ENCODE results near the gene COL24A1.
"Not testable (repeated sequence)": the region's sequence is repeated elsewhere in the genome, so short reads cannot be mapped to it uniquely, and the experiment has no call there.

COL24A1 gene

DNA sequence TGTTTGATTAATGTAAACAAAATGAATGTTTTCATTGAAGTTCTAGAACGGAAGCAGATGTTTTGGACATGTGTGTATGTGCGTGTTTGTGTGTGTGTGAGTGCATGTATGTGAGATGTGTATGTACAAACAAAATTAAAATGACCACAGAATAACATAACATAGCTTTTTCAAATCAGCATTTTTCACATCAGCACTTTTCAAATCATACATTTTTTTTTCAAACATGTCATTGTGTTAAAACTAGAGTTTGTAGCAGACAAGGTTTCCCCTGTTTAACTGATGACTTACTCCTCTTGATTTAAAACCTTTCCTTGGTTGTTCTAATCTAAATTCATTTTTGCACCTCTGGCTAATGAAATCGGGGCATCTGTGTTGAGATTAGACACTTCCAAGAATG lies 412.8 kb downstream of the COL24A1 start:
- no peak overlapping the region for H3K4me3 ChIP-seq (ENCODE audit: low read length)
- H3K9me3 ChIP-seq (ENCODE audit: control insufficient read depth, insufficient read depth, low read length) = no peaks in the 10 kb centered on the region
- no peaks in the 10 kb centered on the region for H3K79me2 ChIP-seq (ENCODE audit: control insufficient read depth, low read length)
- H4K20me1 ChIP-seq (ENCODE audit: control insufficient read depth, insufficient read depth, low read depth, low read length) = no peaks in the 10 kb centered on the region
- no peaks in the 10 kb centered on the region for H3F3A ChIP-seq (ENCODE audit: control insufficient read depth, insufficient read depth)
- no peak overlapping the region for H3K4me2 ChIP-seq (ENCODE audit: low read length)
- no peaks in the 10 kb centered on the region for H3K9me2 ChIP-seq (replicated peaks; ENCODE audit: control insufficient read depth, low read length)
- no peaks in the 10 kb centered on the region for H3K36me3 ChIP-seq (ENCODE audit: control insufficient read depth, low read length)
- TF ChIP-seq EZH2phosphoT487 (IDR thresholded peaks at IDR 0.05; ENCODE audit: borderline replicate concordance, low read length) = no peak
- TF ChIP-seq, protein P1, sequence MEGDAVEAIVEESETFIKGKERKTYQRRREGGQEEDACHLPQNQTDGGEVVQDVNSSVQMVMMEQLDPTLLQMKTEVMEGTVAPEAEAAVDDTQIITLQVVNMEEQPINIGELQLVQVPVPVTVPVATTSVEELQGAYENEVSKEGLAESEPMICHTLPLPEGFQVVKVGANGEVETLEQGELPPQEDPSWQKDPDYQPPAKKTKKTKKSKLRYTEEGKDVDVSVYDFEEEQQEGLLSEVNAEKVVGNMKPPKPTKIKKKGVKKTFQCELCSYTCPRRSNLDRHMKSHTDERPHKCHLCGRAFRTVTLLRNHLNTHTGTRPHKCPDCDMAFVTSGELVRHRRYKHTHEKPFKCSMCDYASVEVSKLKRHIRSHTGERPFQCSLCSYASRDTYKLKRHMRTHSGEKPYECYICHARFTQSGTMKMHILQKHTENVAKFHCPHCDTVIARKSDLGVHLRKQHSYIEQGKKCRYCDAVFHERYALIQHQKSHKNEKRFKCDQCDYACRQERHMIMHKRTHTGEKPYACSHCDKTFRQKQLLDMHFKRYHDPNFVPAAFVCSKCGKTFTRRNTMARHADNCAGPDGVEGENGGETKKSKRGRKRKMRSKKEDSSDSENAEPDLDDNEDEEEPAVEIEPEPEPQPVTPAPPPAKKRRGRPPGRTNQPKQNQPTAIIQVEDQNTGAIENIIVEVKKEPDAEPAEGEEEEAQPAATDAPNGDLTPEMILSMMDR (IDR thresholded peaks at IDR 0.05; ENCODE audit: low read depth, low read length, poor library complexity, severe bottlenecking) = no peak
- no peak overlapping the region for H3K27ac ChIP-seq (ENCODE audit: low read depth, low read length)
- H3K4me1 ChIP-seq (ENCODE audit: control insufficient read depth, low read length) = no peaks in the 10 kb centered on the region
- H3K27me3 ChIP-seq (ENCODE audit: control insufficient read depth, low read length) = no peaks in the 10 kb centered on the region

DNA sequence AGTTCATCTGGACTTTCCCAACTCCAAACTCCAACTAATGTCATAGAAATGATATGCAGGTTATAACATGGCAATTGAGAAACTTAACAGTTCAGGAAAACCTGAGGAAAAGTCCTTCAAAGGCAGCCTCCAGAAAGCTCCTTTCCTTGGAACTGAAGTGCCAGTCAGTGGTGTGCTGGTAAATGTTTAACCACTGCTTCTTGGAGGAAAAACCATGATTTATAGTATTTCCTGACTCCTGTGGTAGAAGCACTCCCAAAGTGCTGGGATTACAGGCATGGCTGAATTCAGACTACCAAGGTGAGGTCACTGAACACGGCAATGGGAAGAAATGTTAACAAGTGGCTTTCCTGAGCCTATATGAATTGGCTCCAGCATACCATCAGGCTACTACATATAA lies 421.6 kb downstream of the COL24A1 start:
- H3K27me3 ChIP-seq (ENCODE audit: control insufficient read depth, low read length) = peaks cover 3% of the 10 kb centered on the region; the same call in 1 of the 2 replicates
- no peak for TF ChIP-seq EZH2phosphoT487 (IDR thresholded peaks at IDR 0.05; ENCODE audit: borderline replicate concordance, low read length)
- TF ChIP-seq, protein P1 (IDR thresholded peaks at IDR 0.05; ENCODE audit: low read depth, low read length, poor library complexity, severe bottlenecking) = no peak
- H3K9me2 ChIP-seq (replicated peaks; ENCODE audit: control insufficient read depth, low read length) = no peaks in the 10 kb centered on the region

DNA sequence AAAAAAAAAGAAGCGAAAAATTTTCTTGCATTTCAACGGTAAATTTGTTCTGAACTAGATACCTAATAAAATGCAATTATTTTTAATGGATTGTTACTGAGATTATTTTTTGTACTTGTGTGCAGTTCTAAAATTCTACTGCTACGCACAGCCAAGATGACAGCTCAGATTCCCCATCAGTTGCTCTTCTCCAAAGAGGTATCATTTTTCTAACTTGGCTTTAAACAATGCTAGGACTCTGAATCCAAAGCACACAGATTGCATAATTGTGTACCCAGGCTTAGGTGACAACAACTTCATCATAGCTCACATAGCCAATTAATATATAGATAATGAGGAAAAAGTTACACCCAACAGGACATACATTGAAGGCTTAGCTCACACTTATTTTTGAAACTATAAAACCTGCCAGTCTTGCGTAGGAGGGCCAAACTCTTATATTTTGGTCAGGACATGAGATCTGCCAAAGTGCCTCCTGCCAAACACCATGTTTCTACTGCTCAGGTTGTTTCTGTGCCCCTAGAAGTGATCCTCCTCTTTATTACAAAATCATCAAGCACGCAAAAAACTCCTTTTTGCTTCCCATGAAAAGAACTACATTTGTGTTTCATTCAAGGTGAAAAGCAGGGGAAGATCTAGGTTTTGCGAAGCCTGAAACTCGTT lies 437.8 kb downstream of the COL24A1 start:
- Histone ChIP-seq H3K36me3 (ENCODE audit: control insufficient read depth, low read length) (no peaks in the 10 kb centered on the region), H3K9me3 (ENCODE audit: control insufficient read depth, insufficient read depth, low read length) (peaks cover 5% of the 10 kb centered on the region; the same call in 1 of the 2 replicates), H3K4me2 (ENCODE audit: low read length) (no peak overlapping the region), H3K27ac (ENCODE audit: low read depth, low read length) (no peak overlapping the region), H3F3A (ENCODE audit: control insufficient read depth, insufficient read depth) (no peaks in the 10 kb centered on the region), H3K79me2 (ENCODE audit: control insufficient read depth, low read length) (no peaks in the 10 kb centered on the region), H3K4me1 (ENCODE audit: control insufficient read depth, low read length) (no peaks in the 10 kb centered on the region), H3K27me3 (ENCODE audit: control insufficient read depth, low read length) (no peaks in the 10 kb centered on the region), H4K20me1 (ENCODE audit: control insufficient read depth, insufficient read depth, low read depth, low read length) (no peaks in the 10 kb centered on the region), H3K4me3 (ENCODE audit: low read length) (no peak overlapping the region), H3K9me2 (replicated peaks; ENCODE audit: control insufficient read depth, low read length) (no peaks in the 10 kb centered on the region)
- TF ChIP-seq, protein P1 (IDR thresholded peaks at IDR 0.05; ENCODE audit: low read depth, low read length, poor library complexity, severe bottlenecking) = no peak
- TF ChIP-seq EZH2phosphoT487 (IDR thresholded peaks at IDR 0.05; ENCODE audit: borderline replicate concordance, low read length) = no peak

More for the DNA sequence above, 421.6 kb downstream of the COL24A1 start:
- Histone ChIP-seq H3K4me3 (ENCODE audit: low read length) (no peak overlapping the region), H3K36me3 (ENCODE audit: control insufficient read depth, low read length) (no peaks in the 10 kb centered on the region), H3K9me3 (ENCODE audit: control insufficient read depth, insufficient read depth, low read length) (no peaks in the 10 kb centered on the region), H3K4me2 (ENCODE audit: low read length) (no peak overlapping the region), H3F3A (ENCODE audit: control insufficient read depth, insufficient read depth) (no peaks in the 10 kb centered on the region), H3K4me1 (ENCODE audit: control insufficient read depth, low read length) (no peaks in the 10 kb centered on the region), H3K27ac (ENCODE audit: low read depth, low read length) (no peak overlapping the region), H4K20me1 (ENCODE audit: control insufficient read depth, insufficient read depth, low read depth, low read length) (no peaks in the 10 kb centered on the region), H3K79me2 (ENCODE audit: control insufficient read depth, low read length) (no peaks in the 10 kb centered on the region)

DNA sequence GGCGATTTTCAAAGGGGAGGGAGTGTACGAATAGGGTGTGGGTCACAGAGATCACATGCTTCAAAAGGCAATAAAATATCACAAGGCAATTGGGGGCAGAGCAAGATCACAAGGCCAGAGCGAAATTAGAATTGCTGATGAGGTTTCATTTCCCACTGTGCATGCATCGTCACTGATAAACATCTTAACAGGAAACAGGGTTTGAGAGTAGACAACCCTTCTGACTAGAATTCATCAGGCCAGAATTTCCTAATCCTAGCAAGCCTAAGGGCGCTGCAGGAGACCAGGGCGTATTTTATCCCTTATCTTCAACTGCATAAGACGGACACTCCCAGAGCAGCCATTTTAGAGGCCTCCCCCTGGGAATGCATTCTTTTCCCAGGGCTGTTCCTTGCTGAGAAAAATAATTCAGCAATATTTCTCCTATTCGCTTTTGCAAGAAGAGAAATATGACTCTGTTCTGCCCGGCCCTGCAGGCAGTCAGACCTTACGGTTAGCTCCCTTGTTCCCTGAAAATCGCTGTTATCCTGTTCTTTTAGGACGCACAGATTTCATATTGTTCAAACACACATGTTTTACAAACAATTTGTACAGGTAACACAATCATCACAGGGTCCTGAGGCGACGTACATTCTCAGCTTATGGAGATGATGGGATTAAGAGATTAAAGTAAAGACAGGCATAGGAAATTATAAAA lies 442.0 kb downstream of the COL24A1 start:
- H3K36me3 ChIP-seq (ENCODE audit: control insufficient read depth, low read length); H3K9me2 ChIP-seq (replicated peaks; ENCODE audit: control insufficient read depth, low read length); H3K27me3 ChIP-seq (ENCODE audit: control insufficient read depth, low read length); H3K79me2 ChIP-seq (ENCODE audit: control insufficient read depth, low read length); H3K27ac ChIP-seq (ENCODE audit: low read depth, low read length); H4K20me1 ChIP-seq (ENCODE audit: control insufficient read depth, insufficient read depth, low read depth, low read length); H3K4me3 ChIP-seq (ENCODE audit: low read length); H3K4me2 ChIP-seq (ENCODE audit: low read length); H3K9me3 ChIP-seq (ENCODE audit: control insufficient read depth, insufficient read depth, low read length); H3K4me1 ChIP-seq (ENCODE audit: control insufficient read depth, low read length); H3F3A ChIP-seq (ENCODE audit: control insufficient read depth, insufficient read depth): not testable (repeated sequence)

Data from DOHH2 (cell line).